HG03354 (cell line): ENCODE measurements around the gene VPREB1.
A peak's percentile ranks its signal among the peaks of the same experiment; 100 is the strongest.
"Not testable (repeated sequence)": the region's sequence is repeated elsewhere in the genome, so short reads cannot be mapped to it uniquely, and the experiment has no call there.

Experiments used
- ATAC-seq: cut with Tn5 transposase; IDR thresholded peaks from one replicate; pipeline ENCODE4 v1.9.1; 2021; ENCODE audit warnings: mild to moderate bottlenecking; ENCODE audit not compliant: unreplicated experiment, poor library complexity, severe bottlenecking

Gene VPREB1

GRCh38 chr22:22244316-22245250 is at the start of gene VPREB1:
VPREB1 (plus strand) TSS chr22:22244786; CDS start chr22:22244814, 28 bp downstream.
- no peak for ATAC-seq

- no peak for ATAC-seq
These were observed 49.7 kb upstream of the VPREB1 start for GRCh38 chr22:22194931-22195264.

- peak; percentile 71 for ATAC-seq
These were observed 49.1 kb upstream of the VPREB1 start for GRCh38 chr22:22195265-22196017.

- peak; percentile 56 for ATAC-seq
These were observed 48.5 kb upstream of the VPREB1 start for GRCh38 chr22:22196018-22196533.

GRCh38 chr22:22196833-22197477 is 47.6 kb upstream of the VPREB1 start:
- ATAC-seq: no peak

GRCh38 chr22:22197993-22198402 is 46.6 kb upstream of the VPREB1 start:
- ATAC-seq: no peak

GRCh38 chr22:22198751-22199150 is 45.8 kb upstream of the VPREB1 start:
- ATAC-seq: no peak

GRCh38 chr22:22199634-22200033 is 45.0 kb upstream of the VPREB1 start:
- no peak for ATAC-seq

- ATAC-seq: no peak
These were observed 43.9 kb upstream of the VPREB1 start for GRCh38 chr22:22200569-22201184.

GRCh38 chr22:22201185-22201929 is 43.2 kb upstream of the VPREB1 start:
- peak; percentile 63 for ATAC-seq

- peak; percentile 35 for ATAC-seq
These were observed 42.6 kb upstream of the VPREB1 start for GRCh38 chr22:22201930-22202343.

- no peak for ATAC-seq
These were observed 41.3 kb upstream of the VPREB1 start for GRCh38 chr22:22203048-22203971.

GRCh38 chr22:22207845-22208564 is 36.6 kb upstream of the VPREB1 start:
- peak; percentile 81 for ATAC-seq

GRCh38 chr22:22208652-22209051 is 35.9 kb upstream of the VPREB1 start:
- no peak for ATAC-seq

- ATAC-seq: not testable (repeated sequence)
These were observed 35.4 kb upstream of the VPREB1 start for GRCh38 chr22:22209080-22209640.

GRCh38 chr22:22210375-22210774 is 34.2 kb upstream of the VPREB1 start:
- ATAC-seq: peak; percentile 40
